GM19438 (cell line): ENCODE data around the gene TAS2R3.

Experiments used
- ATAC-seq: cut with Tn5 transposase; IDR thresholded peaks from one replicate; pipeline ENCODE4 v1.9.1; 2021; ENCODE audit warnings: low read depth; ENCODE audit not compliant: unreplicated experiment

TAS2R3 gene

DNA sequence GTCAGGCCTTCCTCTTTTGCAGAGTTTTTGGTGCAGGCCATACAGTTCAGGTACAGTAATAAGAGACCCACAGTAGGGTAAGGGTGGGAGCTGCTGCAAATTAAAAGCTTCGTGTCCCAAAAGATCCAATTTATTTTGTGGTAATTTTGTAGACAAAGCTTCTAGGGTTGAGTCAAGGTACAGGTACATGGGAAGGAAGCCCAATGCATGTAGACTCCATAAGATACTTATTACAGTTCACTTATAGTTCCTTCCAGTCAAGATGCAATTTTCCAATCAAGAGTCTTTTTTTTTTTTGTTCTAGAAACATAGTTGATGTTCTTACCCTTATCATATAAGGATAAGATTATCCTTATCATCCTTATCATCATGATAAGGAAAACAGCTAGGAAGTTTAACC, 12.5 kb downstream of the TAS2R3 start, which contains the start of gene TAS2R4:
TSS of gene TAS2R4 (plus strand) at position 301 of the 400 bp plus-strand sequence. CDS start 1,815 bp downstream, outside the sequence.
- ATAC-seq, result no peak

DNA sequence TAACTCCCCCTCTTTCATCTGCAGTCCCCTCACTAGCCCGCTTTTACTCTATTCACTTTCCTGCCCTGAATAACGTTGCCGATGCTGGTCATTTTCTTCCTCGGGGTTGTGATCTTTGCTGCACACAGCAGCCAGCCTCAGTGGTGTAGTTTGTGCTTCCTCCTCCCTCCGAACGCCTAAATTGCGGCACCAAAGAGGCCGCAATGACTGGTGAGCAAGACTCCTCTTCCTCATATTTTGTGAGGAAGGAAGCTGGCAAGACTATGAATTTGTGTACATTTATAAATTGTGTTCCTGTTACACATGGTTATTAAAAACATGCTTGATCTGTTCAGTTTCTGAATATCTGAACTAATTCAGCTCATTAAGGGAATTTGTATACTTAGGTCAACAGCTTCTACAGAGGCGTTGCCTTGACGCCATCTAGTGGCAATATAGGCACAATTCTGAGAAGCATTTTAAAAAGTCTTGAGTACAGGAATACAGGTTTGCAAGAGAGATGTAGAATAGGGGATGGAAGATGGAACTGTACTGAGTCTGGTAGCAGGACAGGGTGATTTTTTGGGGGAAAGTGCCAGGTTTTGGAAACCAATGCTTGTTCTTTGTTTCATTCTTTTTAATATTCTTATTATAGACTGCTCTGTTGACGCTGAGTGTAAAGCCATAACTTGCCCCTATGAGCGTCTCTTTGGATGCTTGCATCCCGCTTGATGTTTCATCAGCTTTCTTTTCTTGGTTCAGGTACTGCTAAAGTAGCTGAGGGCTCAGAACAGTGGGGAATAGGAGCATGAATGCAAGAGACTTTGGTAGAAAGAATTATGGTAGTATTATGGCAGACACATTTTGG, 22.0 kb downstream of the TAS2R3 start:
- peak; percentile 78 for ATAC-seq

DNA sequence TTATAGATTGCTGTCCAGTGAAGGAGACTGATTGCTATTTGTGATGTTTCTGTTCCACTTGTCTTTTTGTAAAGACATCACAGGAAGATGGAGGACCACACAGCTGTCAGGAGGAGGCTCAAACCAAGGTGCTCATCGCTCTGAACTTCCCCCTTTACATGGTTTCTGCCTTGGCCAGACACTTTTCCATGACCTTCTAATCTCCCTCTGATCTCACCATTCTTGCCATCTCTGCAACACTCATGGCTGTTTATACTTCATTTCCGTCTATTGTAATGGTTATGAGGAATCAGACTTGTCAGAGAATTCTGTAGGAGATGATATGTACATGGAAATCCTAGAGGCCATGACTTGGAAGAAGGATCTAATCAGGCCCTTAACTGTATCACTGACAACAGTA, 24.4 kb downstream of the TAS2R3 start:
- ATAC-seq, result no peak

DNA sequence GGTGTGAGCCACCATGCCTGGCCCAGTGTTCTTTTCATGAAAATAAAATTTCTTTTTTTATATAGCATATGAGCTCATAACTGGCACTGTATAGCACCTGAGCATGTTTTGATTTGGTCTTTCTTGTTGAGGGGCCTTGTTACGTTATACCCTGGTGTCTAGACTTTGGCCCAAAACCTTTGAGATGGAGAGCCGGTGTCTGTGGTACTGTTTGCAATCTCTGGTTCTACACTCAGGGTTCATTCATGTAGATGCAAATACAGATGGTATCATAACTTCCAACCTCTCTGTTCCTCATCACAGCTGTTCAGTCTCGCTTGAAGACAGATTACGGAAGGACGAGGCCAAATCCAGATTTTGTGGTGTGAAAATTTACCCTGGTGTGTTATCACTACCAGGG, 26.0 kb downstream of the TAS2R3 start, which contains the start of gene TAS2R5:
TSS of gene TAS2R5 (plus strand) at position 301 of the 400 bp plus-strand sequence. CDS start 145 bp downstream, outside the sequence.
- no peak for ATAC-seq

DNA sequence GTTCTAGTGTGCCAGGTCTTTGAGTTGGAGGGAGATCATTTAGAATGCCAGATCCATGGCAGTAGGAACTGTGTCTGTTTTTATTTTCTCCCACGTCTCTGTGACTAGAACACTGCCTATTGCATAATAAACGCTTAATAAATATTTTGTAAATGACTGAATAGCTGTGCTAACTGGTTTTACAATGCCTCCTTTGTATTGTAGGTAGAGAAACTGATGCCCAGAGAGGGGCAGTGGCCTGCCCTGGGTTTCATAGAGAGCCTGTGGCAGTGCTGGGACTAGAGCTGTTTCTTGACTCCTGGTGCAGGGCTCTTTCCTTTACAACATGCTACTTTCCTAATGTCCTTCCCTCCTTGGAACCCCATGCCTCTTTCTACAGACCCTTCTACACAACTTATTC, 28.6 kb downstream of the TAS2R3 start:
- no peak for ATAC-seq
